Activated CD8-positive, alpha-beta memory T cell treated with anti-CD3 and anti-CD28 coated beads, Interleukin-2, amount 50 U/mL, for 24 hours (primary cell): ENCODE data around the gene METRNL.
"Not testable (repeated sequence)": the region's sequence is repeated elsewhere in the genome, so short reads cannot be mapped to it uniquely, and the experiment has no call there.

ENCODE experiments used
- DNase-seq: peaks from one replicate; pipeline ENCODE4 v3.0.0-alpha.2; 2020; ENCODE audit errors: extremely low read depth

Gene METRNL

DNA sequence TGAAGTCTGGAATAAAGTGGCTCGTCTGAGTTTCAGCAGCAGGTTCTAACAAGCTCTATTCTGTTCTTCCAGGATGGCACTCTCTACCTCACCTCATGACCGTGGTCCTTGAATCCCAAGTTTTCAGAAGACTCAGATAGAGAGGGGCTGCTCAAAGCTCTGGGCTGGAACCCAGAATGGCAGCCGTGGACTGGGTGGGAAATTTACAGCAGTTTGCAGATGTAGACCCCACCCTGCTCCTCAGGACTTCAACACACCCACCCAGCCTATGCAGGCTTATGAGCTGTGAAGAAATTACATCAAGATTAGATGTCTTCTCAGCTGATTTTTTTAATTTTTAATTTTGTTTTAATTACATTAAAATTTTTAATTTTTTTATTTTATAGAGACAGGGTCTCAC lies 59.4 kb downstream of the METRNL start:
- no peak for DNase-seq

DNA sequence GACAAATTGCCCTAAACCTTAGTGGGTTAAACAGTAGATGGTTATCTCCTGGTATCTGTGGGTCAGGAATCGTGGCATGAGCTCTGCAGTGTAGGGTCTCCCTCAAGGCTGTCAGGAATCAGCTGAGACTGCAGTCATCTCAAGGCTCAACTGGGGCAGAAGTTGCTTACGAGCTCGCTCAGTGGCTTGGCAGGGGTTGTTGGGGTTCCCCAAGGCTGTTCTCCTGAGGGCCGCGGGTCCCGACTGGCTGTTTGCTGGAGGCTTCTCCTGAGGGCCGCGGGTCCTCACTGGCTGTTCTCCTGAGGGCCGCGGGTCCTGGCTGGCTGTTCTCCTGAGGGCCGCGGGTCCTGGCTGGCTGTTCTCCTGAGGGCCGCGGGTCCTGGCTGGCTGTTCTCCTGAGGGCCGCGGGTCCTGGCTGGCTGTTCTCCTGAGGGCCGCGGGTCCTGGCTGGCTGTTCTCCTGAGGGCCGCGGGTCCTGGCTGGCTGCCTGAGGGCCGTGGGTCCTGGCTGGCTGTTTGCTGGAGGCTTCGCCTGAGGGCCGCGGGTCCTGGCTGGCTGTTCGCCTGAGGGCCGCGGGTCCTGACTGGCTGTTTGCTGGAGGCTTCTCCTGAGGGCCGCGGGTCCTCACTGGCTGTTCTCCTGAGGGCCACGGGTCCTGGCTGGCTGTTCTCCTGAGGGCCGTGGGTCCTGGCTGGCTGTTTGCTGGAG lies 60.3 kb downstream of the METRNL start:
- not testable (repeated sequence) for DNase-seq

DNA sequence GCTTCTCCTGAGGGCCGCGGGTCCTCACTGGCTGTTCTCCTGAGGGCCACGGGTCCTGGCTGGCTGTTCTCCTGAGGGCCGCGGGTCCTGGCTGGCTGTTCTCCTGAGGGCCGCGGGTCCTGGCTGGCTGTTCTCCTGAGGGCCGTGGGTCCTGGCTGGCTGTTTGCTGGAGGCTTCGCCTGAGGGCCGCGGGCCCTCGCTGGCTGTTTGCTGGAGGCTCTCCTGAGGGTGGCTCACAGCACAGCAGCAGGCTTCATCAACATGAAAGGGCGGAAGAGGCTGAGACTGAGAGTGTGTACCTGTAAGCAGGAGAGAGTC lies 60.8 kb downstream of the METRNL start:
- DNase-seq: not testable (repeated sequence)

DNA sequence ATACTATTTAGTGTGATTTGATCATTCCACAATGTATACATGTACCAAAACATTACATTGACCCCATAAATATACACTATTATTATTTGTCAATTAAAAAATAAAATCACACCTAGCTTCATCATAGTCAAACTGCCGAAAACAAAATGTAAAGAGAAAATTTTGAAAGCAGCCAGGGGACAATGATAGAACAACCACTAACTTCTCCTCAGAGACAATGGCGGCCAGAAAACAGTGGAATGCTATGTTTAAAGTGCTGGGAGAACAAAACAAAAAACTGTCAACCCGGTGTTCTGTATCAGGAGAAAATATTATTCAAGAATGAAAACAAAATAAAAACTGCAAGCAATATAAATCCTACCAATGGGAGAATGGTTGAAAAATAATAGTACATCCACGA lies 63.2 kb downstream of the METRNL start:
- no peak for DNase-seq

DNA sequence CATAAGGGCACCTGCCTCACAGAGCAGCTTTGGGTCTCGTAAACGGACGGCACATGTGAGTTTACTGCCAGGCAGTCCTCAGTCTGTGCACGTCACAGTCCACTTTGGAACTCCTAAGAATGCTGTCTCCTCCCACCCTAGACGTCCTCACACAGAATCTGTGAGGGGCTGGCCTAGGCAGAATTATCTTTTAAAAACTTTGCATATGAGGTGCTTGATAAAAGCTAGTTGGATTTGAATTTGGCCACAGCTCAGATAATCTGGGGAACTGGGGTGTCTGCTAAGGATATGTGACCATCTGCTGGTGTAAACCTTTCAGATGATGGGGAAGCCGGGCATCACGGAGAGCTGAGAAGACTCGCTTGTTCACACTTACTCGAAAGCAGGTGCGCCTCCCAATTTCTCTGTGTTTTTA lies 64.4 kb downstream of the METRNL start:
- no peak for DNase-seq
